Measurements from ENCODE around the gene ABI1.
"Not testable (repeated sequence)": the region's sequence is repeated elsewhere in the genome, so short reads cannot be mapped to it uniquely, and the experiment has no call there.

Gene ABI1

GRCh38 chr10:26861205-26861998 is 644 bp upstream of the ABI1 start:
- H3K9ac ChIP-seq (ENCODE audit: low read depth, low read length), result no peak overlapping the region

GRCh38 chr10:26860102-26860442 is 686 bp downstream of the ABI1 start:
- Histone ChIP-seq H3K9ac (ENCODE audit: low read depth, low read length) (peak overlapping the region; percentile 99), H3K9me3 (ENCODE audit: control insufficient read depth, insufficient read depth, low read length) (no peaks in the 10 kb centered on the region), H3K4me1 (ENCODE audit: insufficient read depth, low read length) (peaks cover 12% of the 10 kb centered on the region), H3K36me3 (ENCODE audit: insufficient read depth, low read length) (no peaks in the 10 kb centered on the region)

More at GRCh38 chr10:26861205-26861998, 644 bp upstream of the ABI1 start:
- no peaks in the 10 kb centered on the region for H3K36me3 ChIP-seq (ENCODE audit: insufficient read depth, low read length)
- H3K9me3 ChIP-seq (ENCODE audit: control insufficient read depth, insufficient read depth, low read length), result no peaks in the 10 kb centered on the region
- H3K4me1 ChIP-seq (ENCODE audit: insufficient read depth, low read length), result peaks cover 11% of the 10 kb centered on the region

- no peaks in the 10 kb centered on the region for H3K36me3 ChIP-seq (ENCODE audit: insufficient read depth, low read length)
- peak overlapping the region; percentile 99 for H3K9ac ChIP-seq (ENCODE audit: low read depth, low read length)
- H3K9me3 ChIP-seq (ENCODE audit: control insufficient read depth, insufficient read depth, low read length), result no peaks in the 10 kb centered on the region
- peaks cover 12% of the 10 kb centered on the region for H3K4me1 ChIP-seq (ENCODE audit: insufficient read depth, low read length)
Observed at GRCh38 chr10:26859241-26860101, 1.3 kb downstream of the ABI1 start.

- Histone ChIP-seq H3K9ac (ENCODE audit: low read depth, low read length) (peak overlapping the region; percentile 99), H3K9me3 (ENCODE audit: control insufficient read depth, insufficient read depth, low read length) (no peaks in the 10 kb centered on the region), H3K4me1 (ENCODE audit: insufficient read depth, low read length) (peaks cover 12% of the 10 kb centered on the region), H3K36me3 (ENCODE audit: insufficient read depth, low read length) (no peaks in the 10 kb centered on the region)
Observed at GRCh38 chr10:26858707-26859034, 2.1 kb downstream of the ABI1 start.

GRCh38 chr10:26857991-26858706 is 2.6 kb downstream of the ABI1 start:
- Histone ChIP-seq H3K4me1 (ENCODE audit: insufficient read depth, low read length) (peaks cover 12% of the 10 kb centered on the region), H3K36me3 (ENCODE audit: insufficient read depth, low read length) (no peaks in the 10 kb centered on the region), H3K9ac (ENCODE audit: low read depth, low read length) (peak overlapping the region; percentile 99; the same call in 1 of the 2 replicates)

GRCh38 chr10:26857553-26857952 is 3.2 kb downstream of the ABI1 start:
- peaks cover 12% of the 10 kb centered on the region for H3K4me1 ChIP-seq (ENCODE audit: insufficient read depth, low read length)
- H3K9ac ChIP-seq (ENCODE audit: low read depth, low read length); H3K9me3 ChIP-seq (ENCODE audit: control insufficient read depth, insufficient read depth, low read length); H3K36me3 ChIP-seq (ENCODE audit: insufficient read depth, low read length): not testable (repeated sequence)

More at GRCh38 chr10:26857991-26858706, 2.6 kb downstream of the ABI1 start:
- no peaks in the 10 kb centered on the region for H3K9me3 ChIP-seq (ENCODE audit: control insufficient read depth, insufficient read depth, low read length)

- Histone ChIP-seq H3K36me3 (ENCODE audit: insufficient read depth, low read length) (no peaks in the 10 kb centered on the region), H3K4me1 (ENCODE audit: insufficient read depth, low read length) (peaks cover 12% of the 10 kb centered on the region), H3K9ac (ENCODE audit: low read depth, low read length) (no peak overlapping the region), H3K9me3 (ENCODE audit: control insufficient read depth, insufficient read depth, low read length) (no peaks in the 10 kb centered on the region)
Observed at GRCh38 chr10:26855186-26855585, 5.6 kb downstream of the ABI1 start.

- Histone ChIP-seq H3K9ac (ENCODE audit: low read depth, low read length) (no peak overlapping the region), H3K4me1 (ENCODE audit: insufficient read depth, low read length) (peaks cover 12% of the 10 kb centered on the region), H3K9me3 (ENCODE audit: control insufficient read depth, insufficient read depth, low read length) (no peaks in the 10 kb centered on the region), H3K36me3 (ENCODE audit: insufficient read depth, low read length) (no peaks in the 10 kb centered on the region)
Observed at GRCh38 chr10:26854524-26854923, 6.2 kb downstream of the ABI1 start.

- no peak overlapping the region for H3K9ac ChIP-seq (ENCODE audit: low read depth, low read length)
- H3K36me3 ChIP-seq (ENCODE audit: insufficient read depth, low read length), result no peaks in the 10 kb centered on the region
- no peaks in the 10 kb centered on the region for H3K4me1 ChIP-seq (ENCODE audit: insufficient read depth, low read length)
- no peaks in the 10 kb centered on the region for H3K9me3 ChIP-seq (ENCODE audit: control insufficient read depth, insufficient read depth, low read length)
Observed at GRCh38 chr10:26844396-26844975, 16.3 kb downstream of the ABI1 start.

GRCh38 chr10:26843736-26844135 is 17.0 kb downstream of the ABI1 start:
- no peaks in the 10 kb centered on the region for H3K36me3 ChIP-seq (ENCODE audit: insufficient read depth, low read length)
- H3K4me1 ChIP-seq (ENCODE audit: insufficient read depth, low read length), result no peaks in the 10 kb centered on the region
- H3K9ac ChIP-seq (ENCODE audit: low read depth, low read length), result no peak overlapping the region
- H3K9me3 ChIP-seq (ENCODE audit: control insufficient read depth, insufficient read depth, low read length), result no peaks in the 10 kb centered on the region

- H3K4me1 ChIP-seq (ENCODE audit: insufficient read depth, low read length), result no peaks in the 10 kb centered on the region
- H3K9me3 ChIP-seq (ENCODE audit: control insufficient read depth, insufficient read depth, low read length), result no peaks in the 10 kb centered on the region
- no peak overlapping the region for H3K9ac ChIP-seq (ENCODE audit: low read depth, low read length)
- H3K36me3 ChIP-seq (ENCODE audit: insufficient read depth, low read length), result no peaks in the 10 kb centered on the region
Observed at GRCh38 chr10:26841733-26842317, 18.9 kb downstream of the ABI1 start.

GRCh38 chr10:26840938-26841732 is 19.6 kb downstream of the ABI1 start:
- no peaks in the 10 kb centered on the region for H3K9me3 ChIP-seq (ENCODE audit: control insufficient read depth, insufficient read depth, low read length)
- no peaks in the 10 kb centered on the region for H3K36me3 ChIP-seq (ENCODE audit: insufficient read depth, low read length)
- H3K4me1 ChIP-seq (ENCODE audit: insufficient read depth, low read length), result no peaks in the 10 kb centered on the region
- H3K9ac ChIP-seq (ENCODE audit: low read depth, low read length), result no peak overlapping the region

- Histone ChIP-seq H3K9ac (ENCODE audit: low read depth, low read length) (no peak overlapping the region), H3K9me3 (ENCODE audit: control insufficient read depth, insufficient read depth, low read length) (no peaks in the 10 kb centered on the region), H3K4me1 (ENCODE audit: insufficient read depth, low read length) (no peaks in the 10 kb centered on the region), H3K36me3 (ENCODE audit: insufficient read depth, low read length) (no peaks in the 10 kb centered on the region)
Observed at GRCh38 chr10:26839966-26840627, 20.7 kb downstream of the ABI1 start.

All from ES-I3 (cell line).